ENCODE data around the gene PIEZO2. TPM values are rescaled to one million over a fixed set of nuclear protein-coding genes. Genes with fewer than 3 reads are reported as not detected.

Gene PIEZO2
- polyA plus RNA-seq, 1 donor from 2014 or later, result 0.30 TPM

DNA sequence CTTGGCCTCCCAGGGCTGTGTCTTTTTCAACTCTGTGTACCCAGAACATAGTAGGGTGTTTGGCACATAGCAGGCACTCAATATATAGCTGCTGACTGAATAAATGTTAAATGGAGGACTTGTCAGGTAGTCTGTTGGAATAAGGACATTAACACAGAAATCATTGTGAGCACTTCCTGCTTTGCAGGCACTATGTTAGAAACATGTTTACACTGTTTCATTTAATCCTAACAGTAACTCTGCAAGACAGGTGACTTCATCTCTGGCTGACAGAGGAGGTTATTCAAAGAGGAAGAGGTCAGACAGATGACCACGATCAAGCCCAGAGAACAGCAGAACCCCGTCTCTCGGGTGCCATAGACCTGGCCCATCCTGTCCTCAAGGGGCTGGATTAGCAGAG lies 28.0 kb upstream of the PIEZO2 start:
- no peak overlapping the region for H3K9ac ChIP-seq (ENCODE audit: low read length)
- H3K36me3 ChIP-seq (ENCODE audit: insufficient read depth, low read length), result no peaks in the 10 kb centered on the region
- no peak overlapping the region for H3K4me2 ChIP-seq (ENCODE audit: low read length)
- no peak overlapping the region for H3K4me3 ChIP-seq (ENCODE audit: low read length)
- TF ChIP-seq MXI1 (conservative IDR thresholded peaks at IDR 0.05; ENCODE audit: poor library complexity, severe bottlenecking), result no peak
- no peak for TF ChIP-seq EZH2 (IDR thresholded peaks at IDR 0.05; ENCODE audit: borderline replicate concordance, insufficient read depth, low read length, poor library complexity, severe bottlenecking)
- TF ChIP-seq SMC3 (conservative IDR thresholded peaks at IDR 0.05; ENCODE audit: poor library complexity), result no peak
- no peak for TF ChIP-seq TAF1 (IDR thresholded peaks at IDR 0.05; ENCODE audit: low read depth)
- TF ChIP-seq, protein P1, sequence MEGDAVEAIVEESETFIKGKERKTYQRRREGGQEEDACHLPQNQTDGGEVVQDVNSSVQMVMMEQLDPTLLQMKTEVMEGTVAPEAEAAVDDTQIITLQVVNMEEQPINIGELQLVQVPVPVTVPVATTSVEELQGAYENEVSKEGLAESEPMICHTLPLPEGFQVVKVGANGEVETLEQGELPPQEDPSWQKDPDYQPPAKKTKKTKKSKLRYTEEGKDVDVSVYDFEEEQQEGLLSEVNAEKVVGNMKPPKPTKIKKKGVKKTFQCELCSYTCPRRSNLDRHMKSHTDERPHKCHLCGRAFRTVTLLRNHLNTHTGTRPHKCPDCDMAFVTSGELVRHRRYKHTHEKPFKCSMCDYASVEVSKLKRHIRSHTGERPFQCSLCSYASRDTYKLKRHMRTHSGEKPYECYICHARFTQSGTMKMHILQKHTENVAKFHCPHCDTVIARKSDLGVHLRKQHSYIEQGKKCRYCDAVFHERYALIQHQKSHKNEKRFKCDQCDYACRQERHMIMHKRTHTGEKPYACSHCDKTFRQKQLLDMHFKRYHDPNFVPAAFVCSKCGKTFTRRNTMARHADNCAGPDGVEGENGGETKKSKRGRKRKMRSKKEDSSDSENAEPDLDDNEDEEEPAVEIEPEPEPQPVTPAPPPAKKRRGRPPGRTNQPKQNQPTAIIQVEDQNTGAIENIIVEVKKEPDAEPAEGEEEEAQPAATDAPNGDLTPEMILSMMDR (IDR thresholded peaks at IDR 0.05; ENCODE audit: poor library complexity, severe bottlenecking), result no peak
- no peak for TF ChIP-seq RAD21 (conservative IDR thresholded peaks at IDR 0.05)
- no peak for TF ChIP-seq POLR2AphosphoS5 (IDR thresholded peaks at IDR 0.05)
- TF ChIP-seq EP300 (conservative IDR thresholded peaks at IDR 0.05; ENCODE audit: poor library complexity, severe bottlenecking), result no peak
- TF ChIP-seq, protein P2, sequence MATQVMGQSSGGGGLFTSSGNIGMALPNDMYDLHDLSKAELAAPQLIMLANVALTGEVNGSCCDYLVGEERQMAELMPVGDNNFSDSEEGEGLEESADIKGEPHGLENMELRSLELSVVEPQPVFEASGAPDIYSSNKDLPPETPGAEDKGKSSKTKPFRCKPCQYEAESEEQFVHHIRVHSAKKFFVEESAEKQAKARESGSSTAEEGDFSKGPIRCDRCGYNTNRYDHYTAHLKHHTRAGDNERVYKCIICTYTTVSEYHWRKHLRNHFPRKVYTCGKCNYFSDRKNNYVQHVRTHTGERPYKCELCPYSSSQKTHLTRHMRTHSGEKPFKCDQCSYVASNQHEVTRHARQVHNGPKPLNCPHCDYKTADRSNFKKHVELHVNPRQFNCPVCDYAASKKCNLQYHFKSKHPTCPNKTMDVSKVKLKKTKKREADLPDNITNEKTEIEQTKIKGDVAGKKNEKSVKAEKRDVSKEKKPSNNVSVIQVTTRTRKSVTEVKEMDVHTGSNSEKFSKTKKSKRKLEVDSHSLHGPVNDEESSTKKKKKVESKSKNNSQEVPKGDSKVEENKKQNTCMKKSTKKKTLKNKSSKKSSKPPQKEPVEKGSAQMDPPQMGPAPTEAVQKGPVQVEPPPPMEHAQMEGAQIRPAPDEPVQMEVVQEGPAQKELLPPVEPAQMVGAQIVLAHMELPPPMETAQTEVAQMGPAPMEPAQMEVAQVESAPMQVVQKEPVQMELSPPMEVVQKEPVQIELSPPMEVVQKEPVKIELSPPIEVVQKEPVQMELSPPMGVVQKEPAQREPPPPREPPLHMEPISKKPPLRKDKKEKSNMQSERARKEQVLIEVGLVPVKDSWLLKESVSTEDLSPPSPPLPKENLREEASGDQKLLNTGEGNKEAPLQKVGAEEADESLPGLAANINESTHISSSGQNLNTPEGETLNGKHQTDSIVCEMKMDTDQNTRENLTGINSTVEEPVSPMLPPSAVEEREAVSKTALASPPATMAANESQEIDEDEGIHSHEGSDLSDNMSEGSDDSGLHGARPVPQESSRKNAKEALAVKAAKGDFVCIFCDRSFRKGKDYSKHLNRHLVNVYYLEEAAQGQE (IDR thresholded peaks at IDR 0.05; ENCODE audit: borderline replicate concordance), result no peak
- no peaks in the 10 kb centered on the region for H3K27me3 ChIP-seq (ENCODE audit: insufficient read depth, low read depth, low read length)
- no peaks in the 10 kb centered on the region for H3K9me2 ChIP-seq (ENCODE audit: insufficient read depth, low read length)
- no peaks in the 10 kb centered on the region for H4K20me1 ChIP-seq (ENCODE audit: insufficient read depth)
- no peak overlapping the region for H3K27ac ChIP-seq (ENCODE audit: low read length)
- H3F3A ChIP-seq (ENCODE audit: insufficient read depth, low read length, poor library complexity, severe bottlenecking), result no peaks in the 10 kb centered on the region
- no peaks in the 10 kb centered on the region for H3K79me2 ChIP-seq (replicated peaks; ENCODE audit: insufficient read depth, low read length)
- H2AFZ ChIP-seq (ENCODE audit: low read depth, low read length), result no peak overlapping the region
- H3K9me3 ChIP-seq (ENCODE audit: low read length), result no peaks in the 10 kb centered on the region

DNA sequence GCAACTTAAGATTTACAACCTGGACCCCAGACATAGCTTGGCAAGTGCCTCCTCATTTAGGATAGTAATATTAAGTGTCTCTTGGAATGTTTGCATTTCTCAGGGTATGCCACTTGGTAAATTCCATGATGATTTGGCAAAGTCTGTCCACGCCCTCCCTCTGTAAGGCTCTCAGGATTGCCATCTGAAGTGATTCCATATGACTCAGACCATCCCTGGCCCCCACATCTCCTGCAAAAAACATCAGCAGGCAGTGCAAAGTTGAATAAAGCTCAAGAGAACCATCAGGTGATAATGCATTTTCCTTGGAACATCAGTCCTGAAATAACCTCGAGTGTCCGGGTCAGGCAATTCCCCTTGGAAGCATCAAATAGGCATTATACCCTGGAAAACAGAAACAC lies 27.1 kb upstream of the PIEZO2 start:
- Histone ChIP-seq H3K4me2 (ENCODE audit: low read length) (no peak overlapping the region), H3K9ac (ENCODE audit: low read length) (no peak overlapping the region), H3F3A (ENCODE audit: insufficient read depth, low read length, poor library complexity, severe bottlenecking) (no peaks in the 10 kb centered on the region), H3K9me3 (ENCODE audit: low read length) (no peaks in the 10 kb centered on the region), H3K79me2 (replicated peaks; ENCODE audit: insufficient read depth, low read length) (no peaks in the 10 kb centered on the region), H3K9me2 (ENCODE audit: insufficient read depth, low read length) (no peaks in the 10 kb centered on the region), H3K27me3 (ENCODE audit: insufficient read depth, low read depth, low read length) (no peaks in the 10 kb centered on the region), H3K4me3 (ENCODE audit: low read length) (no peak overlapping the region), H4K20me1 (ENCODE audit: insufficient read depth) (no peaks in the 10 kb centered on the region), H3K36me3 (ENCODE audit: insufficient read depth, low read length) (no peaks in the 10 kb centered on the region), H2AFZ (ENCODE audit: low read depth, low read length) (no peak overlapping the region), H3K27ac (ENCODE audit: low read length) (no peak overlapping the region)
- no peak for TF ChIP-seq SMC3 (conservative IDR thresholded peaks at IDR 0.05; ENCODE audit: poor library complexity)
- TF ChIP-seq TAF1 (IDR thresholded peaks at IDR 0.05; ENCODE audit: low read depth), result no peak
- TF ChIP-seq, protein P1 (IDR thresholded peaks at IDR 0.05; ENCODE audit: poor library complexity, severe bottlenecking), result no peak
- no peak for TF ChIP-seq EP300 (conservative IDR thresholded peaks at IDR 0.05; ENCODE audit: poor library complexity, severe bottlenecking)
- TF ChIP-seq, protein P2 (IDR thresholded peaks at IDR 0.05; ENCODE audit: borderline replicate concordance), result no peak
- TF ChIP-seq RAD21 (conservative IDR thresholded peaks at IDR 0.05), result no peak
- no peak for TF ChIP-seq EZH2 (IDR thresholded peaks at IDR 0.05; ENCODE audit: borderline replicate concordance, insufficient read depth, low read length, poor library complexity, severe bottlenecking)
- no peak for TF ChIP-seq MXI1 (conservative IDR thresholded peaks at IDR 0.05; ENCODE audit: poor library complexity, severe bottlenecking)
- TF ChIP-seq POLR2AphosphoS5 (IDR thresholded peaks at IDR 0.05), result no peak
